Astrocyte (in vitro differentiated cells and primary cell): ENCODE results near the gene TERB1. TPM values are rescaled to one million over a fixed set of nuclear protein-coding genes. Genes with fewer than 3 reads are reported as not detected.
"Not testable (repeated sequence)": the region's sequence is repeated elsewhere in the genome, so short reads cannot be mapped to it uniquely, and the experiment has no call there.

ENCODE experiments used
- DNase-seq: peaks from one replicate; pipeline ENCODE4 v3.0.0-alpha.2; 2010; ENCODE audit warnings: low read depth
- FAIRE-seq: peaks from 2 replicates; lab custom pipeline; 2011; peaks lifted over from hg19 to GRCh38; lab: Jason Lieb, UNC
- H2AFZ ChIP-seq: 2 replicates; pipeline ENCODE4 v1.6.0; 2012; ENCODE audit warnings: low read depth, low read length, inconsistent platforms
- H3K27ac ChIP-seq: 2 replicates; pipeline ENCODE4 v1.5.1; 2011; ENCODE audit warnings: low read depth, low read length, inconsistent platforms
- H3K27me3 ChIP-seq: 2 replicates; pipeline ENCODE4 v1.6.0; 2011; ENCODE audit warnings: low read length, inconsistent platforms; ENCODE audit not compliant: insufficient read depth
- H3K36me3 ChIP-seq: 2 replicates; pipeline ENCODE4 v1.5.1; 2011; ENCODE audit warnings: low read length, inconsistent platforms; ENCODE audit not compliant: insufficient read depth
- H3K4me1 ChIP-seq: 2 replicates; pipeline ENCODE4 v1.5.1; 2011; ENCODE audit warnings: low read length, inconsistent platforms; ENCODE audit not compliant: insufficient read depth
- H3K4me2 ChIP-seq: 2 replicates; pipeline ENCODE4 v1.6.0; 2012; ENCODE audit warnings: low read length, inconsistent platforms
- H3K4me3 ChIP-seq: 2 replicates; pipeline ENCODE4 v1.5.1; 2011; ENCODE audit warnings: low read depth, mild to moderate bottlenecking, low read length, inconsistent platforms; ENCODE audit not compliant: insufficient read depth
- H3K79me2 ChIP-seq: 2 replicates; pipeline ENCODE4 v1.6.0; 2012; ENCODE audit warnings: mild to moderate bottlenecking, low read length, inconsistent platforms; ENCODE audit not compliant: insufficient read depth
- H3K9ac ChIP-seq: 2 replicates; pipeline ENCODE4 v1.6.0; 2012; ENCODE audit warnings: mild to moderate bottlenecking, low read length, inconsistent platforms
- H3K9me3 ChIP-seq: 2 replicates; pipeline ENCODE4 v1.5.1; 2012; ENCODE audit warnings: low read depth, mild to moderate bottlenecking, low read length, inconsistent platforms; ENCODE audit not compliant: insufficient read depth
- H4K20me1 ChIP-seq: 2 replicates; pipeline ENCODE4 v1.6.0; 2012; ENCODE audit warnings: low read length, inconsistent platforms; ENCODE audit not compliant: insufficient read depth
- H3K27ac Mint-ChIP-seq: one replicate; pipeline ENCODE4 v1.8.0; 2021; ENCODE audit warnings: mild to moderate bottlenecking, mixed read lengths; ENCODE audit not compliant: unreplicated experiment
- H3K27me3 Mint-ChIP-seq: one replicate; pipeline ENCODE4 v1.8.0; 2021; ENCODE audit warnings: low read depth, mixed read lengths; ENCODE audit not compliant: unreplicated experiment
- H3K36me3 Mint-ChIP-seq: one replicate; pipeline ENCODE4 v1.8.0; 2021; ENCODE audit warnings: low read depth, mixed read lengths; ENCODE audit not compliant: unreplicated experiment
- H3K4me1 Mint-ChIP-seq: one replicate; pipeline ENCODE4 v1.8.0; 2021; ENCODE audit warnings: low read depth, mixed read lengths; ENCODE audit not compliant: unreplicated experiment
- H3K4me3 Mint-ChIP-seq: one replicate; pipeline ENCODE4 v1.8.0; 2021; ENCODE audit warnings: mild to moderate bottlenecking, moderate library complexity, mixed read lengths; ENCODE audit not compliant: unreplicated experiment
- H3K9me3 Mint-ChIP-seq: one replicate; pipeline ENCODE4 v1.8.0; 2021; ENCODE audit warnings: mild to moderate bottlenecking, mixed read lengths; ENCODE audit not compliant: unreplicated experiment
- EZH2 ChIP-seq: IDR thresholded peaks from 2 replicates; pipeline ENCODE4 v1.6.1; 2012; ENCODE audit warnings: mild to moderate bottlenecking, low read length, inconsistent platforms; ENCODE audit not compliant: insufficient read depth
- total RNA-seq: library from RNA; stranded (reverse); gene quantifications from 2 replicates; pipeline ENCODE4 v1.2.1, GENCODE V29; 2021
- TF ChIP-seq, protein P1 (sequence below): IDR thresholded peaks from 2 replicates; pipeline ENCODE4 v1.5.1; 2011; ENCODE audit warnings: low read depth, mild to moderate bottlenecking, inconsistent platforms, low read length, moderate library complexity; ENCODE audit not compliant: insufficient read depth

The TERB1 gene
- total RNA-seq, 1 donor from 2014 or later: 0.16 TPM

DNA sequence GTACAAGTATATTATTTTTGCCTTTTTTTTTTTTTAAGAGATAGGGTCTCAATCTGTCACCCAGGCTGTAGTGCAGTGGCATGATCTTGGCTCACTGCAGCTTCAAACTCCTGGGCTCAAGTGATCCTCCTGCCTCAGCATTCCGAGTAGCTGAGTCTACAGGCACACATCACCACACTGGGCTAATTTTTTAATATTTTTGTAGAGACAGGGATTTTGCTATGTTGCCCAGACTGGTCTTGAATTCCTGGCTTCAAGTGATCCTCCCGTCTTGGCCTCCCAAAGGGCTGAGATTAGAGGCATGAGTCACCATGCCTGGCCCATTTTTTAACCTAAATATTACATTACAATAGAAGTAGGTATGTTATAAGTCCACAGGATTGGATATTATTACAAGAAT is 3.2 kb downstream of the TERB1 start:
- Mint-ChIP-seq H3K36me3 (no peaks in the 10 kb centered on the region), H3K27me3 (no peaks in the 10 kb centered on the region), H3K27ac (peak overlapping the region; percentile 71), H3K4me1 (no peaks in the 10 kb centered on the region), H3K4me3 (no peak overlapping the region), H3K9me3 (no peaks in the 10 kb centered on the region)
- H3K36me3 ChIP-seq: peaks cover 2% of the 10 kb centered on the region
- no peaks in the 10 kb centered on the region for H3K4me1 ChIP-seq
- FAIRE-seq (no peak), DNase-seq (peak; percentile 6)
- no peak overlapping the region for H2AFZ ChIP-seq
- TF ChIP-seq, protein P1, sequence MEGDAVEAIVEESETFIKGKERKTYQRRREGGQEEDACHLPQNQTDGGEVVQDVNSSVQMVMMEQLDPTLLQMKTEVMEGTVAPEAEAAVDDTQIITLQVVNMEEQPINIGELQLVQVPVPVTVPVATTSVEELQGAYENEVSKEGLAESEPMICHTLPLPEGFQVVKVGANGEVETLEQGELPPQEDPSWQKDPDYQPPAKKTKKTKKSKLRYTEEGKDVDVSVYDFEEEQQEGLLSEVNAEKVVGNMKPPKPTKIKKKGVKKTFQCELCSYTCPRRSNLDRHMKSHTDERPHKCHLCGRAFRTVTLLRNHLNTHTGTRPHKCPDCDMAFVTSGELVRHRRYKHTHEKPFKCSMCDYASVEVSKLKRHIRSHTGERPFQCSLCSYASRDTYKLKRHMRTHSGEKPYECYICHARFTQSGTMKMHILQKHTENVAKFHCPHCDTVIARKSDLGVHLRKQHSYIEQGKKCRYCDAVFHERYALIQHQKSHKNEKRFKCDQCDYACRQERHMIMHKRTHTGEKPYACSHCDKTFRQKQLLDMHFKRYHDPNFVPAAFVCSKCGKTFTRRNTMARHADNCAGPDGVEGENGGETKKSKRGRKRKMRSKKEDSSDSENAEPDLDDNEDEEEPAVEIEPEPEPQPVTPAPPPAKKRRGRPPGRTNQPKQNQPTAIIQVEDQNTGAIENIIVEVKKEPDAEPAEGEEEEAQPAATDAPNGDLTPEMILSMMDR: no peak
- no peak for TF ChIP-seq EZH2
- no peak overlapping the region for H3K9ac ChIP-seq
- no peaks in the 10 kb centered on the region for H3K27me3 ChIP-seq
- H3K4me3 ChIP-seq: no peak overlapping the region
- H3K27ac ChIP-seq: no peak overlapping the region
- H3K4me2 ChIP-seq: no peak overlapping the region
- H3K79me2 ChIP-seq: no peaks in the 10 kb centered on the region
- no peaks in the 10 kb centered on the region for H4K20me1 ChIP-seq
- no peaks in the 10 kb centered on the region for H3K9me3 ChIP-seq

- H3K79me2 ChIP-seq, H3K9ac ChIP-seq, H3K27ac Mint-ChIP-seq, H3K36me3 Mint-ChIP-seq, H3K27me3 ChIP-seq, DNase-seq, H3K36me3 ChIP-seq, H3K27me3 Mint-ChIP-seq, H3K9me3 ChIP-seq, H3K9me3 Mint-ChIP-seq, FAIRE-seq, H4K20me1 ChIP-seq, H3K4me1 Mint-ChIP-seq, H2AFZ ChIP-seq, H3K4me3 Mint-ChIP-seq, H3K27ac ChIP-seq, H3K4me1 ChIP-seq, H3K4me2 ChIP-seq, H3K4me3 ChIP-seq: not testable (repeated sequence)
These were observed 7.4 kb downstream of the TERB1 start for GRCh38 chr16:66793984-66794383.

DNA sequence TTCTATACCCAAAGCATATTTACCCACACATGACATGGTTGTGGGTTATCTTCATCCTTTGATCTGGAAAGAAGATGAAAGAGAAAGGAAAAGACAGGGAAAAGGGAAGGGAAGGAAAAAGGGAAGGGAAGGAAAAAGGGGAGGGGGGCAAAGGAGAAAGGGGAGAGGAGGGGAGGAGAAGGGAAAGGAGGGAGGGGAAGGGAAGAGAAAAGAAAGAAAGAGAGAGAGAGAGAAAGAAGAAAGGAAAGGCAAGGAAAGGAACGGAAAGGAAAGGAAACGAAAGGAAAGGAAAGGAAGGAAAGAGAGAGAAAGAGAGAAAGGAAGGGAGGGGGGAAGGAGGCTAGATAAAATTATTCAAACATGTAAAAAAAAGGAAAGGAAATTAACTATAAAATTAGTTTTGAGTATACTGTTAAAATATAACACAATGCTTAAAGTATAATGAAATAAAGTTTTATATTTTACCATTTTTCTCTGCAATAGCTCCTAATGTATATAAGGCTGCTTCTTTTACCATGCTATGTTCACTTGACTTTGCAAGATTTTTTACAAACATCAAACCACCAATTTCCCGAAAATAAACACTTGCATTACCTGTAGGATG is 11.2 kb downstream of the TERB1 start:
- no peak overlapping the region for H3K4me3 Mint-ChIP-seq
- no peaks in the 10 kb centered on the region for H4K20me1 ChIP-seq
- no peak for TF ChIP-seq EZH2
- TF ChIP-seq, protein P1: no peak

More for the DNA sequence above, 11.2 kb downstream of the TERB1 start:
- Histone ChIP-seq H3K27ac (no peak overlapping the region), H3K27me3 (no peaks in the 10 kb centered on the region), H3K4me2 (no peak overlapping the region), H3K79me2 (no peaks in the 10 kb centered on the region), H3K36me3 (no peaks in the 10 kb centered on the region), H3K4me1 (no peaks in the 10 kb centered on the region), H3K9ac (no peak overlapping the region), H3K9me3 (no peaks in the 10 kb centered on the region), H3K4me3 (no peak overlapping the region), H2AFZ (no peak overlapping the region)
- Mint-ChIP-seq H3K9me3 (no peaks in the 10 kb centered on the region), H3K4me1 (no peaks in the 10 kb centered on the region), H3K27me3 (no peaks in the 10 kb centered on the region), H3K36me3 (no peaks in the 10 kb centered on the region), H3K27ac (no peak overlapping the region)
- DNase-seq: no peak
- FAIRE-seq: no peak
